ENCODE results near the gene GRIN3B. TPM values are rescaled to one million over a fixed set of nuclear protein-coding genes. Genes with fewer than 3 reads are reported as not detected.
"Not testable (repeated sequence)": the region's sequence is repeated elsewhere in the genome, so short reads cannot be mapped to it uniquely, and the experiment has no call there.

GRIN3B gene
- total RNA-seq, 4 donors from 2014 or later: not detected

DNA sequence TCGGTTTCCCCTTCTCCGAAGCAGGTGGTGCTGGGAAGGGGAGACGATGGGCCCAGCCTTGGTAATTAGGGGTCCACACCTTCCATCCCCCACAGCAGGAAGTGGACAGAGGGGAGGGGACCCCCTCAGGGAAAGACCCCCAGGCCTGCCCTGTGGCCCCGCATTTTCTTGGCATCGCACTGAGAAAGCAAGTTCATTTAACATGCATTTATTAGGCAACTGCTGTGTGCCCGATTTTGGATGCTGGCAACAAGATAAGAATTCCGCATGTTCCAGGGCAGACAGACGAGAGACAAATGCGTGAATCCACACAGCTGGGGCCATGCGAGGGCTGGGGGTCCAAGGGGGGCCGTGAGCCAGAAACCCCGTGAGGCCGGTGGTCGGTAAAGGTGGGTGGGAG, 45.9 kb upstream of the GRIN3B start:
- H3K9me3 ChIP-seq: no peaks in the 10 kb centered on the region
- DNase-seq (no peak), ATAC-seq (no peak)
- TF ChIP-seq, protein P1, sequence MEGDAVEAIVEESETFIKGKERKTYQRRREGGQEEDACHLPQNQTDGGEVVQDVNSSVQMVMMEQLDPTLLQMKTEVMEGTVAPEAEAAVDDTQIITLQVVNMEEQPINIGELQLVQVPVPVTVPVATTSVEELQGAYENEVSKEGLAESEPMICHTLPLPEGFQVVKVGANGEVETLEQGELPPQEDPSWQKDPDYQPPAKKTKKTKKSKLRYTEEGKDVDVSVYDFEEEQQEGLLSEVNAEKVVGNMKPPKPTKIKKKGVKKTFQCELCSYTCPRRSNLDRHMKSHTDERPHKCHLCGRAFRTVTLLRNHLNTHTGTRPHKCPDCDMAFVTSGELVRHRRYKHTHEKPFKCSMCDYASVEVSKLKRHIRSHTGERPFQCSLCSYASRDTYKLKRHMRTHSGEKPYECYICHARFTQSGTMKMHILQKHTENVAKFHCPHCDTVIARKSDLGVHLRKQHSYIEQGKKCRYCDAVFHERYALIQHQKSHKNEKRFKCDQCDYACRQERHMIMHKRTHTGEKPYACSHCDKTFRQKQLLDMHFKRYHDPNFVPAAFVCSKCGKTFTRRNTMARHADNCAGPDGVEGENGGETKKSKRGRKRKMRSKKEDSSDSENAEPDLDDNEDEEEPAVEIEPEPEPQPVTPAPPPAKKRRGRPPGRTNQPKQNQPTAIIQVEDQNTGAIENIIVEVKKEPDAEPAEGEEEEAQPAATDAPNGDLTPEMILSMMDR (IDR thresholded peaks at IDR 0.05 in 4 of 5, conservative IDR thresholded peaks at IDR 0.05 in 1 of 5): no peak
- no peak for TF ChIP-seq POLR2A (IDR thresholded peaks at IDR 0.05)
- H3K36me3 ChIP-seq: no peaks in the 10 kb centered on the region
- intact Hi-C loops (cut with DNase I; ENCODE audit: low total_unique reads) (no loop called here), in situ Hi-C loops (cut with MboI; ENCODE audit: low sequenced_read_pairs in 4 of 4) (no loop called here)
- H3K4me3 ChIP-seq: no peak overlapping the region
- no peaks in the 10 kb centered on the region for H3K4me1 ChIP-seq
- peaks cover 0 to 20% (median 11%) of the 10 kb centered on the region in 3 donors for H3K27me3 ChIP-seq
- no peak overlapping the region for H3K27ac ChIP-seq

DNA sequence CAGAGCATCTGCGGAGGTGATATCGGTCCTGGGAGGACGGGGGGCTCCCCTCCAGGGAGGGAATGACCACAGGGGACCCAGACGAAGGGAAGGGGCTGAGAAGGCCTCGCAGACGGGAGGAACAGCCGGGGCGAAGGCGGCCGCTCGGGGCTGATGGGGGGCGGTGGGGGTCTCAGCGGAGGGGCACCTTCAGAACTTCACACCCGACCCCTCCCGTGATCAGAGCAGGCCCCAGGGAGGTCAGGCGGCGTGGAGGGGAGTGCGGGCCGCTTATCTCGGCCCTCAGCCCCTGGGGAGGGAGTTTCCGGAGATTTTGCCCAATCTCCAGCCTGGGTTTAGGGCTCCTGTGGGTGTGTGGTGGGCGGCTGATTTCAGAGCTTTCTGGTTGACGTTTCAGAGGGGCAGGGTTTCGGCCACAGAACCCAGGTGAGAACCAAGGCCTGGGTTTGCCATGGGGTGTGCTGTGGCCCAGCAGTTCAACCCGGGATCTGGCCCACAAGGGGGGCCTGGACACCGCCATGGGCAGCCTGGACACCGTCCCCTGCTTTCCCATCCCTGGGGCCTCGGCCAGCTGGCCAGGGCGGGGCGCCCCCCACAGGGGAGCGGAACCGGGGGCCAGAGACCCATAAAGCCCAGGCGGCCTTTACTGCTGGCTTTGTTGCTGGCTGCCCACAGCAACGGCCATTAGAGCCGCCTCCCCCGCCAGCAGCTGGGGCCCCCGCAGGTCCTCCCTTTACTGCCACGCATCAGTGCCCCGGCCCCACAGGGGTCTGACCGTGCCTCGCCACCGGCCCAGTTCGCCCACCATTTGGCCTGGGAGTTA, 45.3 kb upstream of the GRIN3B start:
- no peaks in the 10 kb centered on the region for H3K9me3 ChIP-seq
- no peak overlapping the region for H3K27ac ChIP-seq
- no peak for DNase-seq
- H3K36me3 ChIP-seq: no peaks in the 10 kb centered on the region
- no peak overlapping the region for H3K4me3 ChIP-seq
- in situ Hi-C loops (cut with MboI; ENCODE audit: low sequenced_read_pairs in 4 of 4): no loop called here
- H3K27me3 ChIP-seq: peaks cover 0 to 20% (median 11%) of the 10 kb centered on the region in 3 donors
- no peaks in the 10 kb centered on the region for H3K4me1 ChIP-seq
- ATAC-seq: no peak
- intact Hi-C loops (cut with DNase I; ENCODE audit: low total_unique reads): no loop called here
- TF ChIP-seq POLR2A (IDR thresholded peaks at IDR 0.05): no peak
- TF ChIP-seq, protein P1 (IDR thresholded peaks at IDR 0.05 in 4 of 5, conservative IDR thresholded peaks at IDR 0.05 in 1 of 5): no peak

DNA sequence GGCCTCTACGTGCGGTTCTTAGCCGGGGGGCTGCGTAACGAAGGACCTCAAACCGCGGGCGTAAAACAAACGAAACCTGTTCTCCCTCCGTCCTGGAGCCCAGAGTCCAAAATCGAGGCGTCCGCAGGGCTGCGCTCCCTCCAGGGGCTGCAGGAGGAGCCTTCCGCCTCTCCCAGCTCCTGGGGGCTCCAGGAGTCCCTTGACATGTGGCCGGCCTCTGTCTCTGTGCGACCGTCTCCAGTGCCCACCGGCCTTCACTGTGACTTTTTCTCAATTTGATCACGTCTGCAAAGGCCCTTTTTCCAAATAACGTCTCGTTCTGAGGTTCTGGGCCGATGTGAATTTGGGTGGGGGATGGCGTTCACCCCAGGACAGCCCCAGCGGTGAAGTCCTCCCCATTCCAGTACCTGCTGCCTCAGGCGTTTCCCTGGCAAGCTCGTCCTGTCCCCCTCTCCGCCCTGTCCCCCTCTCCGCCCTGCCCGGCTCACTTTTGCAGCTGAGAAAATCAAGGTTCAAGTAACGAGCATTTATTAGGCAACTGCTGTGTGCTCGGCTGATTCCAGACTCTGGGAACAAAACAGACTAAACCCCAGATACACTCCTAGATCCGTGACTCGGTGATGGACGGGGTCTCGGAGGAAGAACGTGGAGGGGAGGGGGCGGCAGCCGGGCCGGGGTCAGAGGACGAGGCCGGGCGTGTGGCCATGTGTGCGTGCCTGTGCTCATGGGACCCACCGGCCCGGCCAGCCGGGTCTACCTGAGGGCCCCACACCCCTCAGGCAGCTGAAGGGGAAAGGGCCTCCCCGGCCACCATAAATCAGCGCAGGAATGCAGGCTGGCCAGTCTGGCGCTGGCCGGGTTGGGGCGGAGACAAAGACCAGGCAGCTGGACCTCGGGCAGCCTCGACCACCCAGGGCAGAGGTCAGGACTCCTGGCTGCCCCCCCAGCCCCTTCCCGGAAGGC, 44.1 kb upstream of the GRIN3B start:
- TF ChIP-seq POLR2A (IDR thresholded peaks at IDR 0.05): no peak
- TF ChIP-seq, protein P1 (IDR thresholded peaks at IDR 0.05 in 4 of 5, conservative IDR thresholded peaks at IDR 0.05 in 1 of 5): no peak
- H3K9me3 ChIP-seq: no peaks in the 10 kb centered on the region
- H3K27me3 ChIP-seq: peaks cover 0 to 20% (median 11%) of the 10 kb centered on the region in 3 donors
- DNase-seq (no peak), ATAC-seq (no peak)
- in situ Hi-C loops (cut with MboI; ENCODE audit: low sequenced_read_pairs in 4 of 4) (no loop called here), intact Hi-C loops (cut with DNase I; ENCODE audit: low total_unique reads) (no loop called here)
- no peak overlapping the region for H3K27ac ChIP-seq
- no peak overlapping the region for H3K4me3 ChIP-seq
- no peaks in the 10 kb centered on the region for H3K4me1 ChIP-seq
- no peaks in the 10 kb centered on the region for H3K36me3 ChIP-seq

DNA sequence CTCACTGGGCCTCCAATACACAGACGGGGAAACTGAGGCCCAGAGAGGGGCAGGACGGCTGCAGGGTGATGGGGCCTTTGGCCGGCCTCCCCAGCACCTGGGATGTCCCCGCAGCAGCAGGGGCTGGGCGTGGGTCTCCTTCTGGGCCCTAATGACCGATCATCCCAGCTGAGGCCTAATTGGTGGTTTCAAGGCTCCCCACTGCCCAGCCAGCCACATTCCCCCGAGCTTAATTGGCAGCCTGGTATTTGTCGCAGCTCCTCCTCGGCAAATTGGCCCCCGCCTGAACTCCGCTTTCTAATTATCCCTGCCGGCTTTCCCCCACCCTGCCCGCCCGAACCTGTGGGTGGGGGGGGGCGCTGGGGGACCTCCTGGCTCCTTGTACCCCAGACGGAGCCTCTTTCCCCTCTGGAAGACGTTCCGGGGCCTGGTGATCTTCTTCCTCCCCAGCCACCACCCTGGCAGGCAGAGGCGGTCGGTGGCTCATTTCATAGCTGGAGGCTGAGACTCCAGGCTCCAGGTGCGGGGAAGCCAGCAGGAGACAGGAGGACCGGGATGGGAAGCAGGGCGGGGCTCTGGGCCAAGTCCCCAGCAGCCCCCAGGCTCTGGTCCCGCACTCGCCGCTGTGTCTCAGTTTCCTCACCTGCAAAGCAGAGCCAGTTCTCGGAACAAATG, 43.3 kb upstream of the GRIN3B start:
- peaks cover 0 to 20% (median 11%) of the 10 kb centered on the region in 3 donors for H3K27me3 ChIP-seq
- no peaks in the 10 kb centered on the region for H3K4me1 ChIP-seq
- no peak for ATAC-seq
- TF ChIP-seq, protein P1 (IDR thresholded peaks at IDR 0.05 in 4 of 5, conservative IDR thresholded peaks at IDR 0.05 in 1 of 5): no peak
- TF ChIP-seq POLR2A (IDR thresholded peaks at IDR 0.05): no peak
- no peaks in the 10 kb centered on the region for H3K36me3 ChIP-seq
- H3K4me3 ChIP-seq: no peak overlapping the region
- no peaks in the 10 kb centered on the region for H3K9me3 ChIP-seq
- in situ Hi-C loops (cut with MboI; ENCODE audit: low sequenced_read_pairs in 4 of 4) (no loop called here), intact Hi-C loops (cut with DNase I; ENCODE audit: low total_unique reads) (no loop called here)
- no peak overlapping the region for H3K27ac ChIP-seq
- DNase-seq: no peak

DNA sequence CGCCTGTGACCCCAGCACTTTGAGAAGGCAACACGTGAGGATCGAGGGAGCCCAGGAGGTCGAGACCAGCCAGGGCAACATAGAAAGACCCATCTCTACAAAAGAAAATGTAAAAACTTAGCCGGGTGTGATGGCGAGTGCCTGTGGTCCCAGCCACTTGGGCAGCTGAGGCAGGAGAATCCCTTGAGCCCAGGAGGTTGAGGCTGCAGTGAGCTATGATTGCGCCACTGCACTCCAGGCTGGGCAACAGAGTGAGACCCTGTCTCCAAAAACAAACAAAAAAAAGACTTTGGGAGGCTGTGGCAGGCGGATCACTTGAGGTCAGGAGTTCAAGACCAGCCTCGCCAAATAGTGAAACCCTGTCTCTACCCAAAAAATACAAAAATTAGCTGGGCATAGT, 42.6 kb upstream of the GRIN3B start:
- DNase-seq; H3K27ac ChIP-seq; ATAC-seq; H3K9me3 ChIP-seq; H3K4me3 ChIP-seq; H3K36me3 ChIP-seq; in situ Hi-C loops (cut with MboI; ENCODE audit: low sequenced_read_pairs in 4 of 4); intact Hi-C loops (cut with DNase I; ENCODE audit: low total_unique reads); H3K4me1 ChIP-seq: not testable (repeated sequence)
- peaks cover 0 to 18% (median 11%) of the 10 kb centered on the region in 3 donors for H3K27me3 ChIP-seq
